Adrenal gland (tissue), 12 donors: ENCODE results near the gene PRKCH. TPM values are rescaled to one million over a fixed set of nuclear protein-coding genes. Genes with fewer than 3 reads are reported as not detected.

Experiments used
- DNase-seq, 7 donors: peaks; one replicate each; pipeline ENCODE4 v3.0.0-alpha.2; 2019 to 2020
- H3K27ac ChIP-seq, 5 donors: fragments of 200-600 bp; sonication (generic) in 4 of 5; 1 replicate in 3 of 5; 2 replicates in 2 of 5; pipeline versions ENCODE4 v1.5.1 to v1.8.0; 2016 to 2020; ENCODE audit warnings: mild to moderate bottlenecking in 1 of 5
- H3K27me3 ChIP-seq: fragments of 200-600 bp; 2 replicates; pipeline ENCODE4 v1.8.0; 2021
- H3K36me3 ChIP-seq, 2 donors: fragments of 200-600 bp; replicated peaks in 1 of 2; 1 replicate in 1 of 2; 2 replicates in 1 of 2; pipeline versions ENCODE4 v1.5.1 to v1.8.0; 2018 to 2022
- H3K4me1 ChIP-seq, 2 donors: fragments of 200-600 bp; replicated peaks in 1 of 2; 1 replicate in 1 of 2; 2 replicates in 1 of 2; pipeline versions ENCODE4 v1.5.1 to v1.8.0; 2018 to 2021
- H3K4me3 ChIP-seq, 4 donors: fragments of 200-600 bp; sonication (generic) in 3 of 4; one replicate each; pipeline ENCODE4 v1.5.1; 2016 to 2018
- H3K9me3 ChIP-seq, 3 donors: fragments of 200-600 bp; sonication (generic) in 1 of 3; replicated peaks in 1 of 3; 1 replicate in 2 of 3; 2 replicates in 1 of 3; pipeline versions ENCODE4 v1.5.1 to v1.8.0; 2016 to 2021
- POLR2A ChIP-seq, 2 donors: fragments of 450-650 bp; IDR thresholded peaks; one replicate each; pipeline ENCODE4 v1.6.1; 2017; ENCODE audit warnings: antibody characterized with exemption in 2 of 2, mild to moderate bottlenecking in 2 of 2, moderate library complexity in 1 of 2
- WGBS, 4 donors: extraction: QIAGEN DNeasy Blood & Tissue Kit in 2 of 4; methylation state at CpG; one replicate each; pipeline versions ENCODE4 v1.1.5 to v1.1.7; 2013 to 2017; 5-methylcytosine and 5-hydroxymethylcytosine counted together
- intact Hi-C, 2 donors: fragments of 100-400 bp; cut with DNase I; formaldehyde crosslinking; loops; one replicate each; pipeline versions ENCODE4 v1.14.1 to v1.15.0; 2022 to 2023
- polyA plus RNA-seq, 3 donors: library from polyadenylated mRNA; stranded (reverse); fragments of 200-250 nt in 2 of 3; fragments of 350-450 nt in 1 of 3; fragmentation: Illumina TruSeq in 1 of 3; extraction: RNeasy Lipid Tissue Mini Kit (QIAGEN cat#74804) in 1 of 3; gene quantifications; one replicate each; pipeline ENCODE4 v1.2.3, GENCODE V29; 2013 to 2014
- total RNA-seq, 9 donors: library from RNA; depleted of rRNA in 4 of 9; stranded (reverse); fragments of >200 nt in 4 of 9; fragments of 120-200 nt in 1 of 9; fragmentation: NEBNext Ultra II Directional in 1 of 9; extraction: Animal tissue kit (Norgen Biotek cat#: 25700) in 1 of 9; gene quantifications; one replicate each; pipeline versions ENCODE4 v1.1.0 to v1.2.4, GENCODE V29; 2013 to 2023
- TF ChIP-seq, protein P1 (sequence below), 6 experiments: fragments of 450-650 bp in 4 of 6; fragments of 200-600 bp in 2 of 6; sonication (generic) in 1 of 6; IDR thresholded peaks; 1 replicate in 5 of 6; 2 replicates in 1 of 6; pipeline versions ENCODE4 v1.5.1 to v1.8.0; 2016 to 2021; ENCODE audit warnings: antibody characterized with exemption in 6 of 6, mild to moderate bottlenecking in 2 of 6, moderate library complexity in 1 of 6
- donor health status: healthy with polysubstance abuse.
- donor health status: Bipolar disorder and iron deficiency.
- donor health status: DM: yes; HTN: yes; CAD: no.
- donor health status: DM: no; HTN: no; CAD: no.
- donor health status: DM: no; HTN: no; CAD: no.
- donor health status: DM: yes; HTN: yes; CAD: no.

The PRKCH gene
- total and polyA plus RNA-seq, 12 donors = 7.8 to 28.1 (median 17.0) TPM

DNA sequence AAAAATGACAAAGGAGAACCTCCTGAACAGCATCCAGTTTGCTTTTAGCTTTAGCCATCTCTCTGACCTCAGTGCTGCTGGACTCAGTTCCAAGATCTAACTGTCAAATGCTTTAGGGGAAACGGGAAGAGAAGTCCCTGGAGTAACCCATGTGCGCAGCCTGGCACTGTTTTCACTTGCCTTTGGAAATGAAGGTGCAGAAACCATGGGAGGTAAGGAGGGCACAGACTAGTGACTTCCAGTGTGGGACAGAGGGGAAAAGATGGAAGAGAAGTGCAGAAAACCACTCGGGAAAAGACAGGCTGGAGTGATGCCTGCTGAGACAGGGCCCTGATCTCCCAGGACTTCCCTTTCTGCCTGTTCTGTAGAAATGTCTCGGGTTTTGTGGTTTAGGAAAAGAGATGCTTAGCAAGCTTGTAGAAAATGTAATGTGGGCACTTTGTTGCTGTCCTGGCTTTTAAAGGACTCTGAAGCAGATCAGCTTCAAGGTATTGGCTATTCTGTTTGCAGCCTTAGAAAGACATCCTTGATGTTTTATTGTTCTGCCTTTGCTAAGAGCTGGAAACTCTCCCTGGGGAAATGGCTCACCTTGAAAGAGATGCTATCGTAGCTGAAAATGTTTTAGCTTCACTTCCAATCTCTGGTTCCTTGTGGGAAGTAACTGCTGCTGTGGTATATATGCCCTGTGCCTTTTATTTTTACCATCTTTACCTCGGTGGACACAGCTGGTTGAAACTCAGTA is 249.3 kb downstream of the PRKCH start:
- Histone ChIP-seq H3K4me1 (peaks cover 13 to 53% of the 10 kb centered on the region in 2 donors), H3K27ac (peak overlapping the region in 4 of 5 donors; percentile 12 to 70 (median 48)), H3K9me3 (no peaks in the 10 kb centered on the region), H3K4me3 (no peak overlapping the region), H3K27me3 (no peaks in the 10 kb centered on the region), H3K36me3 (no peaks in the 10 kb centered on the region)
- TF ChIP-seq, protein P1, sequence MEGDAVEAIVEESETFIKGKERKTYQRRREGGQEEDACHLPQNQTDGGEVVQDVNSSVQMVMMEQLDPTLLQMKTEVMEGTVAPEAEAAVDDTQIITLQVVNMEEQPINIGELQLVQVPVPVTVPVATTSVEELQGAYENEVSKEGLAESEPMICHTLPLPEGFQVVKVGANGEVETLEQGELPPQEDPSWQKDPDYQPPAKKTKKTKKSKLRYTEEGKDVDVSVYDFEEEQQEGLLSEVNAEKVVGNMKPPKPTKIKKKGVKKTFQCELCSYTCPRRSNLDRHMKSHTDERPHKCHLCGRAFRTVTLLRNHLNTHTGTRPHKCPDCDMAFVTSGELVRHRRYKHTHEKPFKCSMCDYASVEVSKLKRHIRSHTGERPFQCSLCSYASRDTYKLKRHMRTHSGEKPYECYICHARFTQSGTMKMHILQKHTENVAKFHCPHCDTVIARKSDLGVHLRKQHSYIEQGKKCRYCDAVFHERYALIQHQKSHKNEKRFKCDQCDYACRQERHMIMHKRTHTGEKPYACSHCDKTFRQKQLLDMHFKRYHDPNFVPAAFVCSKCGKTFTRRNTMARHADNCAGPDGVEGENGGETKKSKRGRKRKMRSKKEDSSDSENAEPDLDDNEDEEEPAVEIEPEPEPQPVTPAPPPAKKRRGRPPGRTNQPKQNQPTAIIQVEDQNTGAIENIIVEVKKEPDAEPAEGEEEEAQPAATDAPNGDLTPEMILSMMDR (IDR thresholded peaks at IDR 0.05) = no peak
- no peak for DNase-seq
- intact Hi-C loops = no loop called here
- WGBS, 4 donors = 49 to 60% (median 55%) methylated on average over 6 of the region's 6 CpGs

DNA sequence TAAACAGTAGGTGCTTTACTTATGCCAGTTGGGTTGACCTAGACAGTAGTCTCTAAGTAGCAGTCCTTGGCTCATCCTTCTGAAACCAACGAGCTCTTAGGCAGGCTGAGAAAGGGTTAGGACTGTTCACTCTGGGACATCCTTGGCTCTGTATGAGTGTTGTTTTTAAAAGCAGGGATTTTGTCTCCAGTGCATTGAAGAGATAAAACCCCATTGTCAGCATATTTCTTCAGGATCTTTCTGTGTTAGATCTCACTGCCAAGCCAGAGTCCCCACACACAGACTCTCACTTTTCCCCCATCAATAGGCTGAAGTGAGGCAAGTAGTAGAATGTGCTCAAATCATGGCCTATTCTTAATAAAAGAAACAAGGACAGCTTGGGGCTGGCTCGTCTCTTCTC is 250.5 kb downstream of the PRKCH start:
- no peak overlapping the region for H3K27ac ChIP-seq
- no peak overlapping the region for H3K4me3 ChIP-seq
- peaks cover 13 to 45% of the 10 kb centered on the region in 2 donors for H3K4me1 ChIP-seq
- no peak for TF ChIP-seq POLR2A (IDR thresholded peaks at IDR 0.05)
- TF ChIP-seq, protein P1 (IDR thresholded peaks at IDR 0.05) = no peak
- no peaks in the 10 kb centered on the region for H3K36me3 ChIP-seq
- intact Hi-C loops = no loop called here
- WGBS, 4 donors = 63 to 74% (median 71%) methylated on average over 2 of the region's 2 CpGs
- DNase-seq = no peak
- no peaks in the 10 kb centered on the region for H3K27me3 ChIP-seq
- no peaks in the 10 kb centered on the region for H3K9me3 ChIP-seq

DNA sequence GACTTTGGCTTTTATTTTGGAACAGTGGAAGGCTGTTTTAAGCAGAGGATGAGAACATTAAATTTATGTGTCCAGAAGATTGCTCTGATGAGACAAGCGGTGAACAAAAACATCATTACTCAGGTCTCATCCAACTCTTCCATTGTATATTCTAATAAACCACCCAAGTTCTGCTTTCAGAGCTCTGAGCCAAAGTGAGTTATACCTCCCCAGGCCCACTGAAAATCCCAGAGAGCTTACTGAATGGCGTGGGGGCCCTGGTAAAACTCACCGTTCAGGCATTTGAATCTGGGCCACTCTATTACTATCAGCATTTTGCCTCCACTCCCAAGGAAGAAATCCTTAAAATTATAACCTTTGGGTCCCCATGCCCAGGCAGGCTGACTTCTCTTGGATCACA is 251.9 kb downstream of the PRKCH start:
- no peak for DNase-seq
- WGBS, 4 donors = 70 to 85% (median 80%) methylated on average over 3 of the region's 3 CpGs
- H3K9me3 ChIP-seq = no peaks in the 10 kb centered on the region
- H3K4me3 ChIP-seq = no peak overlapping the region
- TF ChIP-seq, protein P1 (IDR thresholded peaks at IDR 0.05) = no peak
- TF ChIP-seq POLR2A (IDR thresholded peaks at IDR 0.05) = no peak
- intact Hi-C loops = no loop called here
- H3K27ac ChIP-seq = peak overlapping the region in 4 of 5 donors; percentile 43 to 79 (median 70)
- H3K4me1 ChIP-seq = peaks cover 13 to 43% of the 10 kb centered on the region in 2 donors
- H3K36me3 ChIP-seq = no peaks in the 10 kb centered on the region
- H3K27me3 ChIP-seq = no peaks in the 10 kb centered on the region

DNA sequence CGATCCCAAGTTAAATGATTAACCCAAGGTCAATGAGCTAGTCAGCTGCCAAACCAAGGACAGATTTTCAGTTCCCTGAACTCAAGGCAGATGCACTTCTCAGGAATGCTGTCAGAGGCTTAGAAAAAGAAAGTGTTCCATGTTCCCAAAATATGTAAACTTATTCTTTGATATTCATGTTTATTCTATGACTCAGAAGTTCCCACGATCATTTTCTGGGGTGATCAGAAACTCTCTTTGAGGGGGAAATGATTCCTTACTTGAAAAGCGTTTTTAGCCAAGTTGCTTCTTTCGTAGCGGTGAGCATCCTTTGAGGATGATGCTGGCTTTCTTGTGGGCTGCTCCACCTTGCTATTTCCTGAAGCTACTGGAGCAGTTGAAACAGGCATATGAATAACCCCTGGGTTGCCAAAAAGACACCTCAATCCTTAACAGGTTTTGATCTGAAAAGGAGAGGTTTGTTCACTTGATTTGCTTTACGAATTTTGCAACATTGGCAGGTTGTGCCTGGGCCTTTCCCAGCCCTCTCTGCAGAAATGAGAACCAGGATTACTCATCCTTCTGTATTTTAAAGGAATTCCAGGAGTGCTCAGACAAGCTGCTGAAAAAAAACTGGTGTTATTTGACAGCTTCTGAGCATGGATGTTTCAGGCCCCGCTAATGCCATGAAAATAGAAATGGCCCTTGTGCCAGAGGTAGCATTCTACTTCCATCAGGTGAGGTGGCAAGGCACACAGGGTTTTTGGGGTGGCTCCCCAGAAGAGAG is 252.6 kb downstream of the PRKCH start:
- WGBS, 4 donors = 54 to 72% (median 57%) methylated on average over 7 of the region's 7 CpGs
- Histone ChIP-seq H3K4me1 (peaks cover 13 to 37% of the 10 kb centered on the region in 2 donors), H3K9me3 (no peaks in the 10 kb centered on the region), H3K27me3 (no peaks in the 10 kb centered on the region), H3K27ac (peak overlapping the region in 4 of 5 donors; percentile 51 to 79 (median 70)), H3K36me3 (no peaks in the 10 kb centered on the region), H3K4me3 (no peak overlapping the region)
- DNase-seq = peak in 1 of 7 donors; percentile 47
- intact Hi-C loops = no loop called here
- TF ChIP-seq, protein P1 (IDR thresholded peaks at IDR 0.05) = no peak
- TF ChIP-seq POLR2A (IDR thresholded peaks at IDR 0.05) = peak in 1 of 2 donors; percentile 5
